ENCODE data around the gene SLC39A11. TPM values are rescaled to one million over a fixed set of nuclear protein-coding genes. Genes with fewer than 3 reads are reported as not detected.

The SLC39A11 gene
- total RNA-seq, 2 experiments from 2014 or later, result 9.7 to 12.2 TPM

DNA sequence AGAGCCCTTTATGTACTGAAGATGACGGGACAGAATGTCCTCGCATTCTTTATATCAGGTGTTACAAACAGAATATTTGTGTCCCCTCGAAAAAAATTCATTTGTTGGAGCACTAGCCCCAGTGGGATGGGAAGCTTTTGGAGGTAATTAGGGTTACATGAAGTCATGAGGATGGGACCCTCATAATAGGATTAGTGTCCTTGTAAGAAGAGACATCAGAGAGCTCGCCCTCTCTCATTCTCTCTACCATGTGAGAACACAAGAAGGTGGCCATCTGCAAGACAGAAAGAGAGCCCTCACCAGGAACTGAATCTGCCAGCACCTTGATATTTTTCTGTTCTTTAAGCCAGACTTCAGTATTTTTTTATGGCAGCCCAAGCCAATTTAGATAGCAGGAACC, 72.4 kb downstream of the SLC39A11 start:
- ChIA-PET CTCF (interaction anchor here (0.6 kb wide), 1 partner anchor 30 kb away, joined by 3 read pairs; no protein-coding TSS in a partner anchor), POLR2A (no interaction called here)
- TF ChIP-seq, protein P1, sequence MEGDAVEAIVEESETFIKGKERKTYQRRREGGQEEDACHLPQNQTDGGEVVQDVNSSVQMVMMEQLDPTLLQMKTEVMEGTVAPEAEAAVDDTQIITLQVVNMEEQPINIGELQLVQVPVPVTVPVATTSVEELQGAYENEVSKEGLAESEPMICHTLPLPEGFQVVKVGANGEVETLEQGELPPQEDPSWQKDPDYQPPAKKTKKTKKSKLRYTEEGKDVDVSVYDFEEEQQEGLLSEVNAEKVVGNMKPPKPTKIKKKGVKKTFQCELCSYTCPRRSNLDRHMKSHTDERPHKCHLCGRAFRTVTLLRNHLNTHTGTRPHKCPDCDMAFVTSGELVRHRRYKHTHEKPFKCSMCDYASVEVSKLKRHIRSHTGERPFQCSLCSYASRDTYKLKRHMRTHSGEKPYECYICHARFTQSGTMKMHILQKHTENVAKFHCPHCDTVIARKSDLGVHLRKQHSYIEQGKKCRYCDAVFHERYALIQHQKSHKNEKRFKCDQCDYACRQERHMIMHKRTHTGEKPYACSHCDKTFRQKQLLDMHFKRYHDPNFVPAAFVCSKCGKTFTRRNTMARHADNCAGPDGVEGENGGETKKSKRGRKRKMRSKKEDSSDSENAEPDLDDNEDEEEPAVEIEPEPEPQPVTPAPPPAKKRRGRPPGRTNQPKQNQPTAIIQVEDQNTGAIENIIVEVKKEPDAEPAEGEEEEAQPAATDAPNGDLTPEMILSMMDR (IDR thresholded peaks at IDR 0.05), result no peak
- Mint-ChIP-seq H3K9me3 (peaks cover 10% of the 10 kb centered on the region), H3K27me3 (no peaks in the 10 kb centered on the region), H3K36me3 (ENCODE audit: low read depth) (peaks cover 49% of the 10 kb centered on the region), H3K4me1 (ENCODE audit: low read depth) (no peaks in the 10 kb centered on the region), H3K4me3 (no peak overlapping the region), H3K27ac (no peak overlapping the region)
- no peaks in the 10 kb centered on the region for H3K36me3 ChIP-seq (ENCODE audit: insufficient read depth, low read length)
- no peaks in the 10 kb centered on the region for H3K4me1 ChIP-seq (ENCODE audit: insufficient read depth, low read length)
- H3K27me3 ChIP-seq (ENCODE audit: control insufficient read depth in 1 of 2, insufficient read depth in 2 of 2, low read length in 2 of 2), result no peaks in the 10 kb centered on the region
- no peak overlapping the region for H3K27ac ChIP-seq (ENCODE audit: low read depth in 1 of 2, low read length in 2 of 2)
- DNase-seq (no peak), ATAC-seq (ENCODE audit: poor library complexity) (no peak)
- no peak overlapping the region for H3K4me3 ChIP-seq (ENCODE audit: low read length)
- H3K9me3 ChIP-seq (ENCODE audit: control insufficient read depth in 1 of 2, insufficient read depth in 1 of 2, low read length in 2 of 2), result peaks cover 14 to 36% of the 10 kb centered on the region in 2 experiments
- intact Hi-C loops (cut with DNase I, micrococcal nuclease), result no loop called here

DNA sequence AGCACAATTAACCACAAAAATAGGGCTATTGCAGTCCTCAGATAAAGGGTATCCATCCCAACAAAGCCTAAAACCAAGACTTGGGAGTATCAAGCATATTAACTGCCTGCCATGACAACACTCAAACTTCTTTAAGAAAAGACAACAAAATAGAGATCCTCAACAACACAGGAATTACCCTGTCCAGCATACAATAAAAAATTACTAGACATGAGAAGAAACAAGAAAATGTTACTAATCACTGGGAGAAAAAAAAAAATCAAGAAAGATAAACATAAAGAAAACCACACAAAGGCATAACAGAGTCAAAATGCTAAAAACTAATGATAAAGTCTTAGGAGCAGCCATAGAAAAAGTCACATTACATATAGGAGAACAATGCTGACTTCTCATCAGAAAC, 73.9 kb downstream of the SLC39A11 start:
- Histone ChIP-seq H3K4me3 (ENCODE audit: low read length) (no peak overlapping the region), H3K27ac (ENCODE audit: low read depth in 1 of 2, low read length in 2 of 2) (no peak overlapping the region), H3K9me3 (ENCODE audit: control insufficient read depth in 1 of 2, insufficient read depth in 1 of 2, low read length in 2 of 2) (peaks cover 14 to 24% of the 10 kb centered on the region in 2 experiments), H3K36me3 (ENCODE audit: insufficient read depth, low read length) (no peaks in the 10 kb centered on the region), H3K27me3 (ENCODE audit: control insufficient read depth in 1 of 2, insufficient read depth in 2 of 2, low read length in 2 of 2) (no peaks in the 10 kb centered on the region), H3K4me1 (ENCODE audit: insufficient read depth, low read length) (no peaks in the 10 kb centered on the region)
- POLR2A ChIA-PET, result no interaction called here
- intact Hi-C loops (cut with DNase I, micrococcal nuclease), result no loop called here
- Mint-ChIP-seq H3K4me3 (no peak overlapping the region), H3K36me3 (ENCODE audit: low read depth) (peaks cover 40% of the 10 kb centered on the region), H3K27ac (no peak overlapping the region), H3K27me3 (no peaks in the 10 kb centered on the region), H3K4me1 (ENCODE audit: low read depth) (no peaks in the 10 kb centered on the region), H3K9me3 (peaks cover 10% of the 10 kb centered on the region)
- ATAC-seq (ENCODE audit: poor library complexity), result no peak
- TF ChIP-seq, protein P1 (IDR thresholded peaks at IDR 0.05), result no peak
- no peak for DNase-seq
- CTCF ChIA-PET, result no interaction called here

DNA sequence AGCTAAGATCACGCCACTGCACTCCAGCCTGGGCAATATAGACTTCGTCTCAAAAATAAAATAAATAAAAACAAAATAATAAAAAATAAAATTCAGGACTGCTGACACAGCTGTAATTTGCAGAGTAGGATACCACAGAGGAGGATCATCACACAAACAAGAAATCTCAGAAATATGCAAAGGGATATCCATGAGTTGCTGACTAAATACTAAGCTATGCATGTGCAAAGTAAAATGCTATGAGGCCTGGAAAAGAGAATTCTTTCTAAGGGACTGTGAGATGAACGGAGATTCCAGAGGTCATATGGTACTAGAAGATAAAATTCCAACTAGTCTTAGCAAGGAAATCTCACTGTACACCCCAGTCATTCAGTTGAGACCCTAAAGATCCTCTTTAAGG, 74.8 kb downstream of the SLC39A11 start:
- ChIA-PET CTCF (no interaction called here), POLR2A (no interaction called here)
- no peaks in the 10 kb centered on the region for H3K36me3 ChIP-seq (ENCODE audit: insufficient read depth, low read length)
- Mint-ChIP-seq H3K27me3 (no peaks in the 10 kb centered on the region), H3K36me3 (ENCODE audit: low read depth) (peaks cover 31% of the 10 kb centered on the region), H3K9me3 (peaks cover 10% of the 10 kb centered on the region), H3K4me3 (no peak overlapping the region), H3K4me1 (ENCODE audit: low read depth) (no peaks in the 10 kb centered on the region), H3K27ac (no peak overlapping the region)
- intact Hi-C loops (cut with DNase I, micrococcal nuclease), result no loop called here
- no peak overlapping the region for H3K27ac ChIP-seq (ENCODE audit: low read depth in 1 of 2, low read length in 2 of 2)
- H3K4me3 ChIP-seq (ENCODE audit: low read length), result no peak overlapping the region
- ATAC-seq (ENCODE audit: poor library complexity) (no peak), DNase-seq (no peak)
- H3K9me3 ChIP-seq (ENCODE audit: control insufficient read depth in 1 of 2, insufficient read depth in 1 of 2, low read length in 2 of 2), result peaks cover 14 to 22% of the 10 kb centered on the region in 2 experiments
- no peaks in the 10 kb centered on the region for H3K4me1 ChIP-seq (ENCODE audit: insufficient read depth, low read length)
- H3K27me3 ChIP-seq (ENCODE audit: control insufficient read depth in 1 of 2, insufficient read depth in 2 of 2, low read length in 2 of 2), result no peaks in the 10 kb centered on the region
- TF ChIP-seq, protein P1 (IDR thresholded peaks at IDR 0.05), result no peak
